GM12873 (cell line): ENCODE measurements around the gene TXNRD2.
A peak's percentile ranks its signal among the peaks of the same experiment; 100 is the strongest.

Experiments used
- CTCF ChIP-seq: IDR thresholded peaks from 2 replicates; pipeline ENCODE4 v1.5.1; 2012; ENCODE audit warnings: low read depth, mild to moderate bottlenecking, moderate library complexity, low read length, control low read depth; ENCODE audit not compliant: insufficient read depth; ENCODE audit errors: missing control alignments

Gene TXNRD2

GRCh38 chr22:19854778-19855503, 86.7 kb downstream of the TXNRD2 start, which contains the start of the genes GNB1L and RTL10:
TSS of gene GNB1L (minus strand) at chr22:19854874. CDS start at chr22:19821355, 33,519 bp downstream.
TSS of gene RTL10 (minus strand) at chr22:19854874. CDS start at chr22:19852261, 2,613 bp downstream.
- TF ChIP-seq CTCF: peak; percentile 6

DNA sequence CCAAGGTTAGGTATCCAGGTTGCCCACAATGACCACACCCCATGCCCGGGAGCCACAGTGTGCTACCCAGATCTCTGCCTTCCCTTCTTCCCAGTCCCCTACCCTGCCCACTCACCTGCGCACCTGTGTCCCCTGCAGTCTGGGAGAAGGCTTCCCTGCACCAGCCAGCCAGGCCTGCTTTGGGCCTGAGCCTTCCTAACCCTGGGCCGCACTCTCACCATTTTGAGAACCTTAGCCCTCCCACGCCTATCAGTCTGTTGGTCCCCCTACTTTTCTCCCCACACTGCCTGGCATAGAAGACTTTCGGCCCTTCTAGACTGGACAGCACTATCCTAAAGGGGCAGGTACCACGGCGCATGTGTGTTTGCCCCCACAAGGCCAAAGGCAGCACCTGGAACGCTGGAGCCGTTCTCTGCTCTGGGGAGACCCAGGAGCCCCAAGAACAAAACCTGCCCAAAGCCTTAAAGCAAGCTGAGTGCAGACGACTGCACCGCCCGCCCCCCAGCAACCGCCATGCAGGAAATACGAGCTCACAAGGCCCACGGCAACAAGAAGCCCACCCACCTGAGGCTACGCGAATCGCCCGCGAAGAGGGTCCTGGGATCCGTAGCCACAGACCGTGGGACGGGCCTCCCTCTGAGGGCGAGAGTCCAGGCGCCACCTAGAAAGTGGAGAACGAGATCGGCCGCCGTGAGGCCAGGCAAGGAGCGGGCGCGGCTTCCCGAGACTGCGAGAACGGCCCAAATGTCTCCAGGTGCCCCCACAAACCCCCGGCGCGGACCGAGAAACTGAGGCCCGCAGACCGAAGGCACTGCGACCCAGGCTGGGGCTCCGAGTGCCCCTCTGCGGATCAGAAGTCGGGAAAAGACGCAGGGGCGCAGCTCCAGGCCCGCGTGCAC, 87.5 kb downstream of the TXNRD2 start:
- TF ChIP-seq CTCF: no peak

DNA sequence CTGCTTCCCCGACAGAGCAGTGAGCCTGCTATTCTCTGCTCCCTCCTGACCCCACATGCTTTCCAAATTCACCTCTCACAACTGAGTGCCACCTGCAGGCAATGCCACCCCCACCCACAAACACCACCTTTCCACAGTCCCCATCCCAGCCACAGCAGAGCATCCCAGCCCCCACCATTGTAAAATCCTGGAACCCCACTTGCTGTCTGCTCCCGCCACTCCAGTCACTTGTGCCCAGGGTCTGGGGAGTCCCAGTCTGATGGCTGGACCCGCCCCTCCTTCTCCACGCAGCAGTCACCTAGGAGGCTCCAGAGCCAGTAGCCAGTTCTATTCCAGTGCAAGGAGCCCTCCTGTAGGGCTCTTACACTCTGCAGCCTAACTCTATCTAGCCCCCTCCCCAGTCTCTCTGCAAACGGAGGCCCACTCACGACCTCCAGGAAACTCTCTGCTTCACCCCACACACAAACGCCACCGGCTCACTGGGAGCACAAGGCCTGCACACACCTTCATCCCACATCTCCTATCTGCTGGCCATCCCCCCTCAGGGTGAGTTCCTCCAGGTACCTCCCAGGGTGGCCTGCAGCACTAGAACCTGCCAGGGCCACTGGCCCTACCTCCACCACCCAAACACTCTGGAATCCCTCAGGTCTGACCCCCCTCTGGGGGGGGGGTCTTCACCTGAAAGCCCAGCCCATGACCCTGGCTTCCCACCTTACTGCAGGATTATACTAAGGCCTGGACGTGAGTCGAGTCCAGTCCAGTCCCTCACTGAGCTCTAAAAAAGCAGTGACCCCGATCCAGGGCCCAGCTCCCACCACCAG, 88.3 kb downstream of the TXNRD2 start:
- no peak for TF ChIP-seq CTCF

DNA sequence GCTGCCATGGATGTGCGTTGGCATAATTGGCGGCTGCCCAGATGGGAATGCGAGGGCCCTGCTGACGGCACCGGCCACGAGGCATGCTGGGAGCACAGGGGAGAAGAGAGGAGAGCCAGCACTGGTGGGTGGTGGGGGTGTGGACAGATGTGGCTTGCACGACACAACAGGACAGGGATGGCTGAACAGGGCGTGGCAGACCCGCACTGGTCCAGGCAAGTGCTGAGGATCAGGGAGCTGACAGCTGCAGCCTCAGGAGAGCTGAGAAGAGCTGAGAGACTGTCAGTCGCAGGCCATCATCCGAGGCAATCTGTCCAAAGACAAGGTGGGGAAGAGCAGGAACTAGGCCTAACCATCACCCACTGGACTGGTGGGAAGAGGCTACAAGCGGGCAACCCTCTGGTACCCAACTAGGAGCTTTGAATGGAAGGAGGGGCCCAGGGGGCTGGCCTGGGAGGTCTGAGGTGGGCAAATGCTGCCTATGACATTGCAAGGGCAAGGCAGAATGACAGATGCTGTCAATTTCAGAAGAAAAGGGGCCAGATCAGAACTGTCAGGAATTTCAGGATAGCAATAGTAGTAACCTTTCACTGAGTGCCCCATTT, 89.3 kb downstream of the TXNRD2 start:
- TF ChIP-seq CTCF: no peak

DNA sequence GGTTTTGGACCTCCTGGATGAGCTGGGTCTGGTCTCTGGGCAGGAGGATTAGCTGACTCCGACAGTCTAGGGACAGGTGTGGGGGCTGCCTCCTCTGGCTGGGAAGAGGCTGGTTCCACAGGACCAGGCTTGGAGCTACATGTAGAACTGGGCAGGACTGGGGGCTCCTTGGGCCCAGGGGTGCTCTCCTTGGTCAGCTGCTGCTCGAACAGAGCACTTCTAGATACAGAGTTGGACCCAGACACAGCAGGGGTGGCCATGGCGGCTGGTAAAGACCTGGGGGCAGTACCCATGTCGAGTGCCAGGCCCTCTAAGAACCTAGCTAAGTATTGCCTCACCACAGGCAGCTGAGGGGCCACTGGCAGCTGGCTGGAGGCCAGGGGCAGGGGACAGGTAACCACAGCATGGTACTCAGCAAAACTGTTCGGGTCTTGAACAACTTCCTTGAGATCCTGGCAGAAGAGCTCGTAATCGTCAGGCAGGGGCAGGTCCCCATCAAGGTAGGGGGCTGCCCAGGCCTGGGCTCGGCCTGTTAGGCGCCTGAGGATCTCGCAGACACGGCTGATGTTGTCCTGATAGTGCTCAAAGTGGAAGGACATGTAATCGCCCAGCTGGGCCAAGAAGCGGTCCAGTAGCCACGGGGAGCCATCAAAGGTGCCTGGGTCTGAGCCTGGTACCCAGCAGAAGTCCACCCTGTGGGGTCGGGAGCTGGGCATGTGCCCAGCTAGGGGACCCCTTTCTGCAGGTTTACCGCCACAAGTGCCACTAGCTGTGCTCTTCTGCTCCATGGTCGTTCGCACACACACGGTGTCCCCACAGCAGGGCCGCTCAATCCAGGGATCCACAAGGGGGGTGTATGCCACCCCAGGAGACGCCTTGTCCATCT, 90.1 kb downstream of the TXNRD2 start:
- TF ChIP-seq CTCF: no peak

DNA sequence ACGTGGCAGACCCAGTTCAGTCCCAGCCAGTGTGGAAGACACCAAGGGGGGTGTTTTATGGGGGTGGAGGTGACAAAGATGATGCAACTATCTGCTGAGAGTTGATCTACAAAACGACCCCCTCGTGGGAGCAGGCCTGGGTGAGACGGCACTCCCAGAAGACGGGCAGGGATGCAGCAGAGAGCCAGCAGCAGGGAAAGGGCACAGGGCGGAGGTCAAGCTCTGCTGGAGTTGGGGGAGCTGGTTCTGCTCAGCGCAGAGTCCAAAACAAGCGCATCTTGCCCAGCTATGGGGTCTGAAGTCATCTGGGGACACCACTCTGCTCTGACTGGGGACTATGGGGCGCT, 90.9 kb downstream of the TXNRD2 start:
- TF ChIP-seq CTCF: no peak
